Measurements from ENCODE around the gene TEX48. TPM values are rescaled to one million over a fixed set of nuclear protein-coding genes. Genes with fewer than 3 reads are reported as not detected.

TEX48 gene
- total and polyA plus RNA-seq, 2 donors (not counting 1 experiment from before 2014, with no cell fraction given) = not detected

DNA sequence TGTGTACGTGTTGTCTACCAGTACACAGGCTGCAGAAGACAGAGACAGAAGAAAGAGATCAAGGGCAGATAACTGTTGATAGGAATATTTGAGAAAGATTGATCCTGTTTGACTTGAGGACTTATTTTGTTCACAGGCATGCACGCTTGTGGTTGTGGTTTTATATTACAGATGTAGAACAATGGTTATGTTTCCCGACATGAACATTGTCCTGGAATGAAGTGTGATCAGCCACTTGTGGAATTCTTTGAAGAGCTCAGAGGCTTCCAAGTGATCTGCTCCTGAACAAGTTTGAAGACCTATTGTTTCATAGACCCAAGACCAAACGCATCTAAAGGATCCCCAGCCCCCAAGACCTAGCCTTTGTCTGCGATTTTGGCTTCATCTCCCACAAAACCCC, 38.1 kb downstream of the TEX48 start:
- no peaks in the 10 kb centered on the region for H3K4me1 ChIP-seq (ENCODE audit: control insufficient read depth, extremely low read depth, insufficient read depth, low read length)
- no peak overlapping the region for H2AFZ ChIP-seq (ENCODE audit: low read length)
- peak in 1 of 2 donors; percentile 79 for DNase-seq (ENCODE audit: low read depth in 2 of 2)
- no peaks in the 10 kb centered on the region for H4K20me1 ChIP-seq (ENCODE audit: control insufficient read depth, extremely low read depth, insufficient read depth, low read length)
- no peak overlapping the region for H3K27ac ChIP-seq (ENCODE audit: insufficient read depth, low read length)
- H3K9ac ChIP-seq (ENCODE audit: insufficient read depth, low read length) = no peak overlapping the region
- no peaks in the 10 kb centered on the region for H3K9me3 ChIP-seq (ENCODE audit: control insufficient read depth, insufficient read depth, low read depth, low read length)
- H3K79me2 ChIP-seq (ENCODE audit: control insufficient read depth, insufficient read depth, low read length) = no peaks in the 10 kb centered on the region
- no peak overlapping the region for H3K4me3 ChIP-seq (replicated peaks in 1 of 4; ENCODE audit: control extremely low read depth in 1 of 4, insufficient read depth in 1 of 4, low read depth in 3 of 4, low read length in 4 of 4)
- H3K36me3 ChIP-seq (ENCODE audit: control insufficient read depth, insufficient read depth, low read length) = no peaks in the 10 kb centered on the region
- H3K4me2 ChIP-seq (ENCODE audit: extremely low read depth, insufficient read depth, low read length) = no peak overlapping the region
- no peaks in the 10 kb centered on the region for H3K27me3 ChIP-seq (ENCODE audit: control insufficient read depth, insufficient read depth, low read length)
- TF ChIP-seq EZH2 (IDR thresholded peaks at IDR 0.05; ENCODE audit: low read length, missing control alignments) = no peak
- TF ChIP-seq, protein P1, sequence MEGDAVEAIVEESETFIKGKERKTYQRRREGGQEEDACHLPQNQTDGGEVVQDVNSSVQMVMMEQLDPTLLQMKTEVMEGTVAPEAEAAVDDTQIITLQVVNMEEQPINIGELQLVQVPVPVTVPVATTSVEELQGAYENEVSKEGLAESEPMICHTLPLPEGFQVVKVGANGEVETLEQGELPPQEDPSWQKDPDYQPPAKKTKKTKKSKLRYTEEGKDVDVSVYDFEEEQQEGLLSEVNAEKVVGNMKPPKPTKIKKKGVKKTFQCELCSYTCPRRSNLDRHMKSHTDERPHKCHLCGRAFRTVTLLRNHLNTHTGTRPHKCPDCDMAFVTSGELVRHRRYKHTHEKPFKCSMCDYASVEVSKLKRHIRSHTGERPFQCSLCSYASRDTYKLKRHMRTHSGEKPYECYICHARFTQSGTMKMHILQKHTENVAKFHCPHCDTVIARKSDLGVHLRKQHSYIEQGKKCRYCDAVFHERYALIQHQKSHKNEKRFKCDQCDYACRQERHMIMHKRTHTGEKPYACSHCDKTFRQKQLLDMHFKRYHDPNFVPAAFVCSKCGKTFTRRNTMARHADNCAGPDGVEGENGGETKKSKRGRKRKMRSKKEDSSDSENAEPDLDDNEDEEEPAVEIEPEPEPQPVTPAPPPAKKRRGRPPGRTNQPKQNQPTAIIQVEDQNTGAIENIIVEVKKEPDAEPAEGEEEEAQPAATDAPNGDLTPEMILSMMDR (conservative IDR thresholded peaks at IDR 0.05 in 1 of 2, IDR thresholded peaks at IDR 0.05 in 1 of 2; ENCODE audit: low read depth in 1 of 2, low read length in 2 of 2) = no peak

DNA sequence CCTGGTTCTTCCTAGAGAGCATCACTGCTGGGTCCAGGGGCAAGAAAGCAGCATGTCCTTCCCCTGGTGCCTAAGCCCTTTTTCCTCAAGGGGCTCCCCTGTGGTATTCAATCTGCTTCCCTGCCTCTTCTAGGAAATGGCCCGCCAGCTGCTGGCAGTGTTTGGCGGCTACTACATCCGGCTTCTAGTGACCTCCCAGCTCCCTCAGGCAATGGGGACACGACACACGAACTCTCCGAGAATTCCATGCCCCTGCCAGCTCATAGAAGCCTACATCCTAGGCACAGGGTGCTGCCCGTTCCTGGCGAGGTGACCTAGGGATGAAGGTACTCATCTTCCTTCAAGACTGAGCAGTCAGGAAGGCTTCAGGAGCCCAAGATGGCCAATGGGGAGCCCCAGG, 39.0 kb downstream of the TEX48 start:
- H3K4me1 ChIP-seq (ENCODE audit: control insufficient read depth, extremely low read depth, insufficient read depth, low read length) = no peaks in the 10 kb centered on the region
- no peaks in the 10 kb centered on the region for H3K27me3 ChIP-seq (ENCODE audit: control insufficient read depth, insufficient read depth, low read length)
- no peaks in the 10 kb centered on the region for H3K36me3 ChIP-seq (ENCODE audit: control insufficient read depth, insufficient read depth, low read length)
- TF ChIP-seq, protein P1 (conservative IDR thresholded peaks at IDR 0.05 in 1 of 2, IDR thresholded peaks at IDR 0.05 in 1 of 2; ENCODE audit: low read depth in 1 of 2, low read length in 2 of 2) = no peak
- no peak for TF ChIP-seq EZH2 (IDR thresholded peaks at IDR 0.05; ENCODE audit: low read length, missing control alignments)
- H3K9ac ChIP-seq (ENCODE audit: insufficient read depth, low read length) = no peak overlapping the region
- H2AFZ ChIP-seq (ENCODE audit: low read length) = no peak overlapping the region
- no peak overlapping the region for H3K4me3 ChIP-seq (replicated peaks in 1 of 4; ENCODE audit: control extremely low read depth in 1 of 4, insufficient read depth in 1 of 4, low read depth in 3 of 4, low read length in 4 of 4)
- no peaks in the 10 kb centered on the region for H4K20me1 ChIP-seq (ENCODE audit: control insufficient read depth, extremely low read depth, insufficient read depth, low read length)
- H3K79me2 ChIP-seq (ENCODE audit: control insufficient read depth, insufficient read depth, low read length) = no peaks in the 10 kb centered on the region
- no peak overlapping the region for H3K4me2 ChIP-seq (ENCODE audit: extremely low read depth, insufficient read depth, low read length)
- no peak overlapping the region for H3K27ac ChIP-seq (ENCODE audit: insufficient read depth, low read length)
- no peak for DNase-seq (ENCODE audit: low read depth in 2 of 2)
- no peaks in the 10 kb centered on the region for H3K9me3 ChIP-seq (ENCODE audit: control insufficient read depth, insufficient read depth, low read depth, low read length)

DNA sequence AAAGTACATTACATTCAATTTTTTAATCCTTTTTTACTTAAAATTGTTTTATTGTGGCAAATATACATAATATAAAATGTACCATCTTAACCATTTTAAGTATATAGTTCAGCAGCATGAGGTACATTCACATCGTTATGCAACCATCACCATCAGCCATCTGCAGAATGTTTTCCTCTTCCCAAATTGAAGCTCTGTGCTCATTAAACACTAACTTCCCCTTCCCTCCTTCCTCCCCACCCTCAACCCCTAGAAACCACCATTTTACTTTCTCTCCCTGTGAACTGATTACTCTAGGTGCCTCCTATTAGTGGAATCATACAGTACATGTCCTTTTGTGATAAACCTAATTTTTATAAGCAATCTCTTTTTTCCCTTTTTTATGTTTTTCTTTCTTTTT, 40.0 kb downstream of the TEX48 start:
- DNase-seq (ENCODE audit: low read depth in 2 of 2) = no peak
- no peaks in the 10 kb centered on the region for H3K27me3 ChIP-seq (ENCODE audit: control insufficient read depth, insufficient read depth, low read length)
- no peak overlapping the region for H3K4me2 ChIP-seq (ENCODE audit: extremely low read depth, insufficient read depth, low read length)
- no peaks in the 10 kb centered on the region for H3K36me3 ChIP-seq (ENCODE audit: control insufficient read depth, insufficient read depth, low read length)
- H3K4me1 ChIP-seq (ENCODE audit: control insufficient read depth, extremely low read depth, insufficient read depth, low read length) = no peaks in the 10 kb centered on the region
- H3K9ac ChIP-seq (ENCODE audit: insufficient read depth, low read length) = no peak overlapping the region
- no peaks in the 10 kb centered on the region for H4K20me1 ChIP-seq (ENCODE audit: control insufficient read depth, extremely low read depth, insufficient read depth, low read length)
- H3K27ac ChIP-seq (ENCODE audit: insufficient read depth, low read length) = no peak overlapping the region
- H3K79me2 ChIP-seq (ENCODE audit: control insufficient read depth, insufficient read depth, low read length) = no peaks in the 10 kb centered on the region
- H3K4me3 ChIP-seq (replicated peaks in 1 of 4; ENCODE audit: control extremely low read depth in 1 of 4, insufficient read depth in 1 of 4, low read depth in 3 of 4, low read length in 4 of 4) = no peak overlapping the region
- H3K9me3 ChIP-seq (ENCODE audit: control insufficient read depth, insufficient read depth, low read depth, low read length) = no peaks in the 10 kb centered on the region
- no peak overlapping the region for H2AFZ ChIP-seq (ENCODE audit: low read length)
- TF ChIP-seq, protein P1 (conservative IDR thresholded peaks at IDR 0.05 in 1 of 2, IDR thresholded peaks at IDR 0.05 in 1 of 2; ENCODE audit: low read depth in 1 of 2, low read length in 2 of 2) = no peak
- TF ChIP-seq EZH2 (IDR thresholded peaks at IDR 0.05; ENCODE audit: low read length, missing control alignments) = no peak

Data from fibroblast of lung (primary cell).